ENCODE data around the gene ZNF76. TPM values are rescaled to one million over a fixed set of nuclear protein-coding genes. Genes with fewer than 3 reads are reported as not detected.
"Not testable (repeated sequence)": the region's sequence is repeated elsewhere in the genome, so short reads cannot be mapped to it uniquely, and the experiment has no call there.

The ZNF76 gene
- total RNA-seq, 1 experiment from 2014 or later = 13.8 TPM

DNA sequence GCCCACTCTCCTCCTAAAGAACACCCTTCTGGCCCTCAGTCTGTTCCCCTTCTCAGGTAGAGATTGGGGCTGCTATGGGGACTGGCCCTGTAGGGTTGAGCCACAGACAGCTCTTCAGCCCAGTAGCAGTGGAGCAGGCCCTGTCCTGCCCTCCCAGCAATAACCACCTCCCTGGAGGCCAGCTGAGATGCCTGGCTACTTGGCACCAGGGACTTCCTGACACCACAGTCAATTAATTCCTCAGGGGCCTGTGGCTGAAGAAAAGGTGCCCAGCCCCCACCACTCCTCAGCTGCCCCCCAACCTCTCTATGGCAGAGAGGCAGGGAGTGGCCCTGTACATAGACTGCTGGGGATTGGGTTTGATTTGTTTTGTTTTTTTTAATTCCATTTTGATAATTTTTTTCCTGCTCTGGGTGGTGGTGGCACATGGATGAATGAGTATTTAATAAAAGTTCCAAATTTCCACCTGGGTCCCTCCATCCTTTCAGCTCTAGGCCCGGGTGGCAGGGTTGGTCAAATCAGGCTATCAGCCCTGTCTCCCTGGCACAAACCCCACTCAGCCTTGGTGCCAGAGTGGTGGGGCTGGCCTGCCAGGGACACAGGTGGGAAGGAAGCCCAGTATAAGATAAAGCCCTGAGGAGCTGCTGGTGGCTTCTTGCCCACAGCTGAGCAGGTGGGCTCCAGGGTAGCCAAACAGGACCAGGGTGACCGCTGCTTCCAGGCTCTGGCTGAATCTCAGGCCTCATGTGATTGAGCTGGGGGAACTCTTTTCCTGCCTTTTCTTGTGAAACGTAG lies 36.2 kb downstream of the ZNF76 start:
- Histone ChIP-seq H3K36me3 (replicated peaks; ENCODE audit: control insufficient read depth, insufficient read depth, low read length) (peaks cover 12% of the 10 kb centered on the region), H3K27me3 (ENCODE audit: control insufficient read depth, insufficient read depth, low read length) (no peaks in the 10 kb centered on the region), H3K4me3 (ENCODE audit: insufficient read depth, low read depth, low read length) (no peak overlapping the region)
- DNase-seq = no peak

DNA sequence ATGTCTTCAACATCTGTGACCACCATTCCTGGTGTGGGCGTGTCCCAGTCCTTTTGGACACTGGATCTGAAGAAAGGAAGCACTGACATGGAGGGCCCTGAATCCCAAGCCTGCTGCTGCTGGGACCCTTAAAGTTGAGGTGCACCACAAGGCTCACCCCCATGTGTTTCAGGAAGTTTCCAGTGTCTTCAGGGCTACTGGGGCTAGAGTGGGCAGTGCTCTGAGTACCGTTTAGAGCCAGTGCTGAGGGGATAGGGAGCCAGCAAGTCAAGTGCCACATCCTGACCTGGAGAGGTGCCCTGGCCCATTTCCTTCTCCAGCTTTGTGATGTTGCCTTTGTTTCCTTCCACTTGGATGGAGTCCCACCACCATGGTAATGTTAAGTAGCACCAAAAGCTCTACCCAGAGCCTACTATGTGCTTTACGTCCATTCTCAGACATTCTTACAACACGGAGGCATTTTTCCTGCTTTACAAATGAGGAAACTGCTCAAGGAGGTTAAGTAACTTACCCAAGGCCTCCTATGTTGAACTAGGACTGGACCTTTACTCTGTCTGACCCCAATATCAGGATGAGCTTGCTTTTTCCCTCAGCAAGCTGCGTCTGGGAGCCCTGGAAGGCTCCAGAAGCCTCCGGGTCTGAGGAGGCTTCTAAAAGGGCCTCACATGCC lies 37.5 kb downstream of the ZNF76 start:
- no peaks in the 10 kb centered on the region for H3K27me3 ChIP-seq (ENCODE audit: control insufficient read depth, insufficient read depth, low read length)
- no peak overlapping the region for H3K4me3 ChIP-seq (ENCODE audit: insufficient read depth, low read depth, low read length)
- peaks cover 5% of the 10 kb centered on the region for H3K36me3 ChIP-seq (replicated peaks; ENCODE audit: control insufficient read depth, insufficient read depth, low read length)
- DNase-seq = no peak

DNA sequence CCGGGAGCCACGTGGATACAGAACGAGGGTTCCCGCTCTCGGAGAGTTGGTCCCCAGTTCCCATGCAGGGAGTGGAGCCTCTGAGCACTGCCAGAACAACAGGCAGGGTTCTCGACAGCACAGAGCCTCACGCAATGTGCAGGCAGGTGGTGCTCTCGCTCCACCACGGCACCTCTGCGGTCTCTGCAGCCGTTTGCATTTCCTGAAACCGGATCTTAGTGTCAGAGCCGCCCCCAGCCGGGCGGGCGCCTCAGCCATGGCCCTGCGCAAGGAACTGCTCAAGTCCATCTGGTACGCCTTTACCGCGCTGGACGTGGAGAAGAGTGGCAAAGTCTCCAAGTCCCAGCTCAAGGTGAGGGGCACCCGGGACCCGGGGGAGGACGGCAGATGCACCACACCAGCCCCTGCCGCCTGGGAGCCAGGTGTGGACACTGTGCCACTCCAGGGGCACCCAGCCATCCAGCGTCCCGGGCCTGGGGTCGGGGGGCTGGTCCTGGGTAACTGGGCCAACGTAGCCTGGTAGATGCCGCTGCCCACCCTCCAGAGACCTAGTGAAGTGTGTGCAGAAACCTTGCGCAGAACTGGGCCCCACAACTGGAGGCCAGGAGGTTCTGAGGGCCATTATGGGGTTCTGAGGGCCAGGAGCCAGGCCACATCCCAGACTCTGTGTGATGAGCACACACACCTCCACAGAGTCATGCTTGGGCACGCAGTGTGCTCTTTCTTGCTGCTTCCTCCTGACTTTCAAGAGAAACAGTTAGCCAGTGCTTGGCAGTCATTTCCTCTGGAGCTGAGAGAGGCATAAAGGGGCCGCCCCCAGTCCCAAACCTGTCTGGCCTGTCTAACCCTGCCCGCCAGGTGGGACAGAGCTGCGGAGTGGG lies 38.3 kb downstream of the ZNF76 start, which contains the start of gene DEF6:
Gene DEF6 (plus strand): TSS at position 218 of the 881 bp plus-strand sequence. CDS start 39 bp downstream, at position 257.
- Histone ChIP-seq H3K27me3 (ENCODE audit: control insufficient read depth, insufficient read depth, low read length) (no peaks in the 10 kb centered on the region), H3K4me3 (ENCODE audit: insufficient read depth, low read depth, low read length) (peak within 1 kb of the TSS; percentile 27), H3K36me3 (replicated peaks; ENCODE audit: control insufficient read depth, insufficient read depth, low read length) (peaks cover 5% of the 10 kb centered on the region)
- peak; percentile 94 for DNase-seq

DNA sequence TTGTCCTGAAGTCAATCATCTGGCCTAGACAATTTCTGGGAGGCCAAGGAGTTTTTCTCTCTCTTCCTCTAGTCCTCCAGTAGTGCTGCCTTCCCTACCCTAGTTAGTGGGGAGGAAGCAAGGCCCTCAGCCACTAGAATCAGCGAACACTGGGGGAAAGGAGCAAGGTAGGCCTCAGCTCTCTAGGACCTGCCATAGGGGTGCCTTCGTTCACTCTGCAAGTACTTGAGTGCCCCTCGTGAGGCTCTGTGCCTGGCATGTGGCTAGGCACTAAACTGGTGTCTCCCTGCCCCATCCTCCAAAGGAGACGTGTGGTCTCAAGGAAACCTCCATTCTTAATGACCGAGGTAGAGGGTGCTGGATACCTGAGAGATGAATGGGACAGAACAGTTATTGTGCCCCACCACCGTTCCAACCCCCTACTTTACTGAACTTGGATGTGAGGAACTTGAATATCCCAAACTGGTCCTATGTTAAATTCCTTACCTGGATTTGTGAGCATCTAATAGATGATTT lies 39.1 kb downstream of the ZNF76 start:
- Histone ChIP-seq H3K27me3 (ENCODE audit: control insufficient read depth, insufficient read depth, low read length) (no peaks in the 10 kb centered on the region), H3K36me3 (replicated peaks; ENCODE audit: control insufficient read depth, insufficient read depth, low read length) (peaks cover 4% of the 10 kb centered on the region), H3K4me3 (ENCODE audit: insufficient read depth, low read depth, low read length) (no peak overlapping the region)
- DNase-seq = no peak

DNA sequence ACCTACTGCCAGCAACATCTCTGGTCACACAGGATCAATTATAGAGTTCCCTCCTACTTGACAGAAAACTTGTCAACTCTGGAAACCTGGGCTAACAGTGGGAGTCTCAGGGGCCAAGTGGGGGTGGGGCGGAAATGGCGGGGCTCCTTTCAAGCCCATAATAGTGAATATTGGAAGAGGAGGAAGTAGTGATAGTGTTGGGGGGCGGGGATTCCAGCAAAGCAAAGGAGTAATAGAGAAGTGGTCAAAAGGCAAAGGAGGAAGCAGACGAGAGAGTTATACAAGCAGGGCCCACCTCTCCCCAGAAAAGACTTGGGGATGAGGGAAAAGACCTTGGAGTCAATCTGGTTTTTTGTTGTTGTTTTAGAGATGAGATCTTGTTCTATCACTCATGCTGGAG lies 40.1 kb downstream of the ZNF76 start:
- no peak for DNase-seq
- H3K36me3 ChIP-seq (replicated peaks; ENCODE audit: control insufficient read depth, insufficient read depth, low read length) = peaks cover 2% of the 10 kb centered on the region
- no peak overlapping the region for H3K4me3 ChIP-seq (ENCODE audit: insufficient read depth, low read depth, low read length)
- no peaks in the 10 kb centered on the region for H3K27me3 ChIP-seq (ENCODE audit: control insufficient read depth, insufficient read depth, low read length)

DNA sequence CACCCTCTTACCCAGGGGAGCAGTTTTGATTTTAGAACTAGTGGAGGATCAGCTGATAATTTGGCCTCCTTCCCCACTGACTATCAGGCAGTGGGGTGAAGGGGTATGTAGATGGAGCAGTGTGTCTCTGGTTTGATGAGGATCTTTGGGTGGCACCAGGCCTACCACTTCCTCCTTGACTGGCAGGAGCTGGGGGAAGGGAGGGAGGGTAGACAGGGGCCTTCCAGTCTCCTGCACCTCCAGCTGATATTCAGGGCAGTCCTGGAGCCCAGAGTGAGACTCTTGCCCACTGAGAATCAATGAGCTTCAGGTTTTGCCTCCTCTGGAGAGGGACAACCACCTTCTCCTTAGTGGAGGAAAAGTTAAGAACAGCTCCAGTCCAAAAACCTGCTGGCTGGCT lies 41.3 kb downstream of the ZNF76 start:
- DNase-seq = no peak
- H3K4me3 ChIP-seq (ENCODE audit: insufficient read depth, low read depth, low read length) = no peak overlapping the region
- H3K27me3 ChIP-seq (ENCODE audit: control insufficient read depth, insufficient read depth, low read length) = no peaks in the 10 kb centered on the region
- H3K36me3 ChIP-seq (replicated peaks; ENCODE audit: control insufficient read depth, insufficient read depth, low read length) = no peaks in the 10 kb centered on the region

DNA sequence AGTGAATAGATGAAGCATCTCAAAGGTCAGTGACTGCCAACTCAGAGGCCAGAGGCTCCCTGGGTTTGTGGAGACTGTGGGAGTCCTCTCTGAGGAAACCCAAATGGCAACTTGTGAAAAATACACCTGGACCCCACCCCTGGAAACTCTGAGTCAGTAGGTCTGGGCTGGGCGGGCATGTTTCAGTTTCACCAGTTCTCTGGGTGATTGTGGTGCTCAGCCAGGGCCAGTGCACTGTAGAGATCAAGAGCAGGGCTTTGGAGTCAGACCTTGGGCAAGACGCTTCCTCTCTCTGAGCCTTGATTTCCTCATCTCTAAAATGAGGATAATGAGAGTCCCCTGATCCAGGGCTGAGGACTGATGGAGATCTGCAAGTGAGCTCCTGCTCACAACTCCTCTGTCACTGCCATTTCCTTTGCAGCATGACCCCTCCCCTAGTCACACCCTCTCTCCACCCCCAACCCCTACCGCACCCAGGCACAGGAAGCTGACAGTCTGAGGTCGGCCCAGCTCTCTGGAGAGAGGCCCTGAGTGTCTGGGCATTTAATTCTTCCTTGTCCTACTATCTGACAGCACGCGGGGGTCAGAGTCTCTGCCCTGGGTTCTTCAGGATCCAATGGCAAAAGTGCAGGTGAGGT lies 43.2 kb downstream of the ZNF76 start:
- DNase-seq = peak; percentile 85
- Histone ChIP-seq H3K4me3 (ENCODE audit: insufficient read depth, low read depth, low read length) (no peak overlapping the region), H3K36me3 (replicated peaks; ENCODE audit: control insufficient read depth, insufficient read depth, low read length) (no peaks in the 10 kb centered on the region), H3K27me3 (ENCODE audit: control insufficient read depth, insufficient read depth, low read length) (no peaks in the 10 kb centered on the region)

DNA sequence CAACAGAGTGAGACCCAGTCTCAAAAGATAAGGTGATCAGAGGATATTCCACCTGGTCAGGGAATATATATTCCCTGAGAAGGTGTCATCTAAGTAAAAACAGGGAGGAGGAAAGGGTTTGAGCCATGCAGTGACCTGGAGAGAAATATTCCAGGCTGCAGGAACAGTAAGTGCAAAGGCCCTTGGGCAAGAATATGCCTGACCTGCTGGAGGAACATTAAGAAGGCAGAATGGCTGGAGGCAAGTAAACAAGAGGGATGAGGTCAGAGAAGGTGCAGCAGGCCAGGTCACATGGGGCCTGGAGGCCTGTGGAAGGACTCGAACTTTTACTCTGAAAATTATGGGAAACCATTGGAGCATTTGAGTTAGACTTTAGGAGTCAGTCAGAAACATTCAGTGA lies 44.8 kb downstream of the ZNF76 start:
- Histone ChIP-seq H3K36me3 (replicated peaks; ENCODE audit: control insufficient read depth, insufficient read depth, low read length) (no peaks in the 10 kb centered on the region), H3K27me3 (ENCODE audit: control insufficient read depth, insufficient read depth, low read length) (no peaks in the 10 kb centered on the region), H3K4me3 (ENCODE audit: insufficient read depth, low read depth, low read length) (no peak overlapping the region)
- no peak for DNase-seq

DNA sequence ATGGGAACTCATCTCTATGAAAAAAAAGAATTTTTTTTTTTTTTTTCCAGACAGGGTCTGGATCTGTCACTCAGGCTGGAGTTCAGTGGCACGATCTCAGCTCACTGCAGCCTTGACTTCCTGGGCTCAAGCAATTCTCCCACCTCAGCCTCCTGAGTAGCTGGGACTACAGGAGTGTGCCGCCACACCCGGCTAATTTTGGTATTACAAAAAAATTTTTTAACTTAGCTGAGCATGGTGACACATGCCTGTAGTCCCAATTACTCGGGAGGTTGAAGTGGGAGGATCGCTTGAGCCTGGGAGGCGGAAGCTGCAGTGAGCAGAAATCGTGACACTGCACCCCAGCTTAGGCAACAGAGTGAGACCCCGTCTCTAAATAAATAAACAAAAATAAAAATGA lies 45.6 kb downstream of the ZNF76 start:
- H3K27me3 ChIP-seq (ENCODE audit: control insufficient read depth, insufficient read depth, low read length) = no peaks in the 10 kb centered on the region
- DNase-seq = no peak
- H3K4me3 ChIP-seq (ENCODE audit: insufficient read depth, low read depth, low read length) = no peak overlapping the region
- no peaks in the 10 kb centered on the region for H3K36me3 ChIP-seq (replicated peaks; ENCODE audit: control insufficient read depth, insufficient read depth, low read length)

DNA sequence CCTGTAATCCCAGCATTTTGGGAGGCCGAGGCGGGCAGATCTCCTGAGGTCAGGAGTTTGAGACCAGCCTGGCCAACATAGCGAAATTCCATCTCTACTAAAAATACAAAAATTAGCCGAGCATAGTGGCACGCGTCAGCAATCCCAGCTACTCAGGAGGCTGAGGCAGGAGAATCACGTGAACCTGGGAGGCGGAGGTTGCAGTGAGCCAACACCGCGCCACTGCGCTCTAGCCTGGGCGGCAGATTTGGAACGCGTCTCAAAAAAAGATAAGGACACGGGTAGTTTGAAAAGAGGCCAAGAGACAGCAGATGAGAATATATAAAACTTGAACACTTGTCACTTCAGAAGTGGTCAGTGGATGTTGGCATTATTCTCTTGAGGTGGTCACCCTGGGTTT lies 47.6 kb downstream of the ZNF76 start:
- not testable (repeated sequence) for DNase-seq; H3K36me3 ChIP-seq (replicated peaks; ENCODE audit: control insufficient read depth, insufficient read depth, low read length); H3K4me3 ChIP-seq (ENCODE audit: insufficient read depth, low read depth, low read length); H3K27me3 ChIP-seq (ENCODE audit: control insufficient read depth, insufficient read depth, low read length)

DNA sequence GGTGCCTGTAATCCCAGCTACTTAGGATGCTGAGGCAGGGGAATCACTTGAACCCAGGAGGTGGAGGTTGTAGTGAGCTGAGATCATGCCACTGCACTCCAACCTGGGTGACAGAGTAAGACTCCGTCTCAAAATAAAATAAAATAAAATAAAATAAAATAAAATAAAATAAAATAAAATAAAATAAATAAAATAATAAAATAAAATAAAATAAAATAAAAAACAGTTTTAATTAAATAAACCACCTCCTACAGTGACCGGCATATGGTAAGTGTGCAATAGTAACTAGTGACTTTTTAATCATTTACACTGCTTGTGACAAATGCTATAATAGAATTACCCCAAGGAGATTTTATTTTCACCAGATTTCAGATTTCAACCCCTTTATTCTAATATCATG lies 49.0 kb downstream of the ZNF76 start:
- not testable (repeated sequence) for H3K27me3 ChIP-seq (ENCODE audit: control insufficient read depth, insufficient read depth, low read length); DNase-seq; H3K36me3 ChIP-seq (replicated peaks; ENCODE audit: control insufficient read depth, insufficient read depth, low read length); H3K4me3 ChIP-seq (ENCODE audit: insufficient read depth, low read depth, low read length)

DNA sequence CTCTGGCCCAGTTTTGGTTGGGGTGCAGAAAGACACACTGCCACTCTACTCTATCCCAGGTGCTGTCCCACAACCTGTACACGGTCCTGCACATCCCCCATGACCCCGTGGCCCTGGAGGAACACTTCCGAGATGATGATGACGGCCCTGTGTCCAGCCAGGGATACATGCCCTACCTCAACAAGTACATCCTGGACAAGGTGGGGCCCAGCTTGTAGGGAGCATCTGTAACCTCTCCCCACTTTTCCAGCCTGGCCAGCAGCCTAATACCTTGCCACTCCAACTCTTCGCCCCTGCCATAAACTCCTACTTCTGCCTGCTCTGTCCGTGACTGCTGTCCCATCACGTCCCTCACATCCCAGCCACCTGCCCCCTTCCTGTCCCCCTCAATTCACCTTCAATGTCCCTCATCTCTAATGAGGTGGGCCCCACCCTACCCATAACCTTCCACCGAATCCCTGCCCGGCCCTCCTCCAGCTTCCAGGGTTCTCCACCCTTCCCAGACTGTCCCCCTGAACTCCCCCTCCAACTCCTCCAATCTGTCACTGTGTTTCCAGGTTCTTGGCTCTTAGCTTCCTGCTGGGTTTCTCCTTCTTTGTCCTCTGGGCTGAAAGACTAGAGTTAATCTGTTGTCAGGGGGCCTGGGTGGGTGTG lies 50.2 kb downstream of the ZNF76 start:
- Histone ChIP-seq H3K27me3 (ENCODE audit: control insufficient read depth, insufficient read depth, low read length) (no peaks in the 10 kb centered on the region), H3K36me3 (replicated peaks; ENCODE audit: control insufficient read depth, insufficient read depth, low read length) (no peaks in the 10 kb centered on the region), H3K4me3 (ENCODE audit: insufficient read depth, low read depth, low read length) (no peak overlapping the region)
- DNase-seq = no peak

DNA sequence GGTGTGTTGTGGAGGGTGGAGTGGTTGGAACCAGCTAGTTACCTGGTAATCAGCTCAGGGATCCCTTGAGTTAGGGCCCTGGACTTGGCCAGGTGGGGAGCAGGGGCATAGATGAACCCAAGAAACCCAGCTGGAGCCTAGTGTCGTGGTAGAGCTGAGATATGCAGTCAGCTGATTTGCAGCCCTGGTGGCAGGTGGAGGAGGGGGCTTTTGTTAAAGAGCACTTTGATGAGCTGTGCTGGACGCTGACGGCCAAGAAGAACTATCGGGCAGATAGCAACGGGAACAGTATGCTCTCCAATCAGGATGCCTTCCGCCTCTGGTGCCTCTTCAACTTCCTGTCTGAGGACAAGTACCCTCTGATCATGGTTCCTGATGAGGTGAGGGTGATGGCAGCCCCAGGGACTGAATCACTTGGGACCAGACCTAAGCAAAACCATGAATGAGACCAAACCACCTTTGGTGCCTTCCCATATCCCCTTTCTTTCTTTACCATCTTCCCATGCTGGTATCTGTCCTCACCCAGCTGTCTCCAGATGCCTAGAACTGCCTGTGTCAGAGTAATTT lies 50.8 kb downstream of the ZNF76 start:
- Histone ChIP-seq H3K27me3 (ENCODE audit: control insufficient read depth, insufficient read depth, low read length) (no peaks in the 10 kb centered on the region), H3K4me3 (ENCODE audit: insufficient read depth, low read depth, low read length) (no peak overlapping the region), H3K36me3 (replicated peaks; ENCODE audit: control insufficient read depth, insufficient read depth, low read length) (no peaks in the 10 kb centered on the region)
- no peak for DNase-seq
